IMR-90 (cell line): ENCODE measurements around the gene DPPA4. TPM values are rescaled to one million over a fixed set of nuclear protein-coding genes. Genes with fewer than 3 reads are reported as not detected.

Experiments used
- ATAC-seq: fragments of 200-7000 bp; cut with Tn5 transposase; 2 replicates; pipeline ENCODE4 v1.9.1; 2020; ENCODE audit warnings: low read depth, mild to moderate bottlenecking, moderate library complexity
- BruUV-seq: library from RNA; stranded (reverse); fragments of 400-500 nt; replicated peaks from 2 replicates; lab custom pipeline; 2021; lab: Mats Ljungman, UMichigan
- CTCF ChIA-PET: fragments of 300-600 bp; formaldehyde crosslinking; extraction: SDS; loops from one replicate; lab custom pipeline; 2021; ENCODE audit warnings: antibody characterized with exemption; lab: Yijun Ruan, JAX
- POLR2A ChIA-PET: fragments of 300-600 bp; sonication (Branson Sonifier 250); formaldehyde crosslinking; loops from one replicate; lab custom pipeline; 2022; ENCODE audit warnings: antibody characterized with exemption; ENCODE audit not compliant: unreplicated experiment; lab: Charles Lee
- DNase-seq: peaks from one replicate; pipeline ENCODE4 v3.0.0; 2013
- H2AFZ ChIP-seq: replicated peaks from 2 replicates; pipeline ENCODE3; 2013; ENCODE audit warnings: low read length, mild to moderate bottlenecking; ENCODE audit not compliant: poor library complexity
- H2AK5ac ChIP-seq: 2 replicates; pipeline ENCODE4 v1.6.1; 2013; ENCODE audit warnings: low read depth, low read length, inconsistent platforms
- H2AK9ac ChIP-seq: replicated peaks from 2 replicates; pipeline ENCODE3; 2013; ENCODE audit warnings: mild to moderate bottlenecking, low read depth, low read length, moderate library complexity; ENCODE audit not compliant: poor library complexity
- H2BK120ac ChIP-seq: 2 replicates; pipeline ENCODE4 v1.6.1; 2013; ENCODE audit warnings: low read depth, low read length, inconsistent platforms
- H2BK15ac ChIP-seq: 3 replicates; pipeline ENCODE4 v1.6.1; 2013; ENCODE audit warnings: low read depth, low read length, inconsistent platforms
- H2BK20ac ChIP-seq: 2 replicates; pipeline ENCODE4 v1.6.1; 2013; ENCODE audit warnings: low read depth, mild to moderate bottlenecking, inconsistent platforms, low read length, moderate library complexity
- H2BK5ac ChIP-seq: 2 replicates; pipeline ENCODE4 v1.6.1; 2013; ENCODE audit warnings: mild to moderate bottlenecking, low read depth, low read length, inconsistent platforms; ENCODE audit not compliant: poor library complexity, severe bottlenecking
- H3K14ac ChIP-seq: replicated peaks from 2 replicates; pipeline ENCODE4 v1.6.1; 2013; ENCODE audit warnings: low read depth, low read length, inconsistent platforms
- H3K18ac ChIP-seq: 2 replicates; pipeline ENCODE4 v1.6.1; 2013; ENCODE audit warnings: low read depth, low read length, control low read depth
- H3K23ac ChIP-seq: 2 replicates; pipeline ENCODE4 v1.6.1; 2013; ENCODE audit warnings: low read depth, low read length, inconsistent platforms
- H3K27ac ChIP-seq: 2 replicates; pipeline ENCODE4 v1.5.1; 2013; ENCODE audit warnings: mild to moderate bottlenecking, control low read depth, low read length; ENCODE audit not compliant: insufficient read depth
- H3K27me3 ChIP-seq: 2 replicates; pipeline ENCODE4 v1.6.1; 2013; ENCODE audit warnings: low read length; ENCODE audit not compliant: control insufficient read depth, insufficient read depth
- H3K36me3 ChIP-seq: 2 replicates; pipeline ENCODE4 v1.6.1; 2013; ENCODE audit warnings: low read length, mixed read lengths; ENCODE audit not compliant: control insufficient read depth, insufficient read depth
- H3K4ac ChIP-seq: 2 replicates; pipeline ENCODE4 v1.6.1; 2013; ENCODE audit warnings: low read depth, low read length, inconsistent platforms
- H3K4me1 ChIP-seq: 2 replicates; pipeline ENCODE4 v1.6.1; 2013; ENCODE audit warnings: low read length, mixed read lengths; ENCODE audit not compliant: control insufficient read depth, insufficient read depth
- H3K4me2 ChIP-seq: 2 replicates; pipeline ENCODE4 v1.6.1; 2013; ENCODE audit warnings: low read depth, mild to moderate bottlenecking, control low read depth, low read length, moderate library complexity
- H3K4me3 ChIP-seq: 2 replicates; pipeline ENCODE4 v1.5.1; 2013; ENCODE audit warnings: low read depth, mild to moderate bottlenecking, control low read depth, low read length, moderate library complexity; ENCODE audit not compliant: insufficient read depth
- H3K56ac ChIP-seq: 2 replicates; pipeline ENCODE4 v1.6.1; 2013; ENCODE audit warnings: low read length, inconsistent platforms; ENCODE audit not compliant: insufficient read depth; ENCODE audit errors: extremely low read depth
- H3K79me1 ChIP-seq, 2 experiments: 2 replicates each; pipeline ENCODE4 v1.6.1; 2013; ENCODE audit warnings: low read length in 2 of 2, inconsistent platforms in 1 of 2, low read depth in 1 of 2
- H3K9ac ChIP-seq: 2 replicates; pipeline ENCODE4 v1.6.1; 2013; ENCODE audit warnings: low read depth, low read length, control low read depth
- H3K9me1 ChIP-seq: 2 replicates; pipeline ENCODE4 v1.6.1; 2013; ENCODE audit warnings: low read length, inconsistent platforms; ENCODE audit not compliant: insufficient read depth
- H3K9me3 ChIP-seq: 2 replicates; pipeline ENCODE4 v1.6.1; 2013; ENCODE audit warnings: low read length; ENCODE audit not compliant: control insufficient read depth, insufficient read depth
- H4K20me1 ChIP-seq: 2 replicates; pipeline ENCODE4 v1.6.1; 2013; ENCODE audit warnings: low read length, inconsistent platforms; ENCODE audit not compliant: insufficient read depth
- H4K5ac ChIP-seq: 2 replicates; pipeline ENCODE4 v1.6.1; 2013; ENCODE audit warnings: mild to moderate bottlenecking, low read depth, low read length, control low read depth
- H4K8ac ChIP-seq, 2 experiments: 2 replicates each; pipeline ENCODE4 v1.6.1; 2013; ENCODE audit warnings: low read depth in 2 of 2, low read length in 2 of 2, control low read depth in 1 of 2, inconsistent platforms in 1 of 2
- H4K91ac ChIP-seq: 2 replicates; pipeline ENCODE4 v1.6.1; 2013; ENCODE audit warnings: low read depth, low read length, inconsistent platforms; ENCODE audit not compliant: insufficient read depth
- FOS ChIP-seq: fragments of 150-350 bp; IDR thresholded peaks from 2 replicates; pipeline ENCODE4 v1.6.1; 2016; ENCODE audit warnings: low read depth, low read length
- MAZ ChIP-seq: IDR thresholded peaks from 2 replicates; pipeline ENCODE4 v1.6.1; 2012; ENCODE audit warnings: low read depth, mild to moderate bottlenecking, low read length, improper control_type of control experiment, moderate library complexity, borderline replicate concordance
- POLR2A ChIP-seq: IDR thresholded peaks from 2 replicates; pipeline ENCODE4 v1.6.1; 2012; ENCODE audit warnings: mild to moderate bottlenecking, low read depth, low read length
- RCOR1 ChIP-seq: IDR thresholded peaks from 2 replicates; pipeline ENCODE4 v1.6.1; 2012; ENCODE audit warnings: mild to moderate bottlenecking, low read length, improper control_type of control experiment; ENCODE audit not compliant: insufficient replicate concordance
- RFX5 ChIP-seq: IDR thresholded peaks from 2 replicates; pipeline ENCODE4 v1.8.0; 2012; ENCODE audit warnings: low read depth, mild to moderate bottlenecking, low read length, moderate library complexity
- SMC3 ChIP-seq: fragments of 150-350 bp; IDR thresholded peaks from 2 replicates; pipeline ENCODE4 v1.6.1; 2016; ENCODE audit warnings: low read depth, mild to moderate bottlenecking, antibody characterized with exemption, low read length, moderate library complexity
- dilution Hi-C: fragments of 300-500 bp; cut with HindIII; formaldehyde crosslinking; loops from one replicate; pipeline ENCODE4 v1.14.3; 2018; ENCODE audit warnings: low sequenced_read_pairs; ENCODE audit not compliant: unreplicated experiment
- in situ Hi-C: fragments of 300-500 bp; cut with MboI; formaldehyde crosslinking; loops from 3 replicates; pipeline ENCODE4 v1.14.3; 2019; ENCODE audit warnings: low sequenced_read_pairs, inconsistent platforms, mixed read lengths
- intact Hi-C: fragments of 100-400 bp; cut with micrococcal nuclease; formaldehyde crosslinking; loops from 2 replicates; pipeline ENCODE4 v1.10.0; 2022
- polyA plus RNA-seq, 3 experiments: library from polyadenylated mRNA; depleted of rRNA; stranded (reverse); fragments of >200 nt; gene quantifications; 2 replicates each; pipeline ENCODE4 v1.2.3, GENCODE V29; 2012; ENCODE audit warnings: low replicate concordance in 1 of 3
- total RNA-seq: library from RNA; depleted of rRNA; stranded (reverse); fragments of >200 nt; gene quantifications from 2 replicates; pipeline ENCODE4 v1.2.3, GENCODE V29; 2012

Gene DPPA4
- total and polyA plus RNA-seq, 2 of the 4 experiments (the other 2 are of a cell fraction): 0.02 TPM; not detected in 1

GRCh38 chr3:109372639-109373038, 35.3 kb upstream of the DPPA4 start:
- no peaks in the 10 kb centered on the region for H3K36me3 ChIP-seq
- in situ Hi-C loops: no loop called here
- H2BK20ac ChIP-seq: no peak overlapping the region
- no peak overlapping the region for H4K91ac ChIP-seq
- no peaks in the 10 kb centered on the region for H3K9me1 ChIP-seq
- no peak overlapping the region for H3K9ac ChIP-seq
- no peak overlapping the region for H4K8ac ChIP-seq
- intact Hi-C loops: no loop called here
- ChIA-PET CTCF (no interaction called here), POLR2A (no interaction called here)
- no peaks in the 10 kb centered on the region for H3K27me3 ChIP-seq
- H3K4me1 ChIP-seq: no peaks in the 10 kb centered on the region
- no peak overlapping the region for H2BK15ac ChIP-seq
- no peak overlapping the region for H3K4me2 ChIP-seq
- no peak overlapping the region for H3K56ac ChIP-seq
- H3K9me3 ChIP-seq: 0 out of 2 replicates have a peak, but pooled peaks cover 1% of the 10 kb centered on the region
- H3K79me1 ChIP-seq: no peaks in the 10 kb centered on the region
- dilution Hi-C loops: no loop called here
- DNase-seq (no peak), ATAC-seq (no peak)
- no TSS peak for BruUV-seq
- H3K23ac ChIP-seq: no peak overlapping the region
- H4K5ac ChIP-seq: no peak overlapping the region
- no peak overlapping the region for H2AFZ ChIP-seq
- H3K18ac ChIP-seq: no peak overlapping the region
- no peak overlapping the region for H2BK120ac ChIP-seq
- TF ChIP-seq SMC3 (no peak), FOS (no peak), MAZ (no peak), RFX5 (no peak), POLR2A (no peak), RCOR1 (no peak)
- H3K4ac ChIP-seq: no peak overlapping the region
- no peak overlapping the region for H3K27ac ChIP-seq
- no peak overlapping the region for H2AK5ac ChIP-seq
- no peak overlapping the region for H2AK9ac ChIP-seq
- H4K20me1 ChIP-seq: no peaks in the 10 kb centered on the region
- H2BK5ac ChIP-seq: no peak overlapping the region
- H3K14ac ChIP-seq: no peak overlapping the region
- no peak overlapping the region for H3K4me3 ChIP-seq
